WTC11 (cell line): ENCODE data around the gene C10orf71. TPM values are rescaled to one million over a fixed set of nuclear protein-coding genes. Genes with fewer than 3 reads are reported as not detected.
A peak's percentile ranks its signal among the peaks of the same experiment; 100 is the strongest.

Experiments used
- ATAC-seq: fragments of 200-7000 bp; cut with Tn5 transposase; 2 replicates; pipeline ENCODE4 v1.10.0; 2021; ENCODE audit warnings: mild to moderate bottlenecking, moderate library complexity
- CTCF ChIA-PET: fragments of 300-600 bp; sonication (Branson Sonifier 250); formaldehyde crosslinking; loops from one replicate; lab custom pipeline; 2021; ENCODE audit warnings: antibody characterized with exemption; lab: Charles Lee
- POLR2A ChIA-PET: fragments of 350-600 bp; sonication (Branson Sonifier 250); formaldehyde crosslinking; loops from one replicate; lab custom pipeline; 2021; ENCODE audit warnings: antibody characterized with exemption; lab: Charles Lee
- DNase-seq: peaks from one replicate; pipeline ENCODE4 v3.0.0; 2021; ENCODE audit warnings: low spot score
- H3K27ac Mint-ChIP-seq: 2 replicates; pipeline ENCODE4 v1.8.0; 2021; ENCODE audit warnings: mixed read lengths
- H3K27me3 Mint-ChIP-seq: 2 replicates; pipeline ENCODE4 v1.8.0; 2021; ENCODE audit warnings: low read depth, mild to moderate bottlenecking, moderate library complexity, mixed read lengths
- H3K36me3 Mint-ChIP-seq: 2 replicates; pipeline ENCODE4 v1.8.0; 2021; ENCODE audit warnings: mixed read lengths
- H3K4me1 Mint-ChIP-seq: 2 replicates; pipeline ENCODE4 v1.8.0; 2022; ENCODE audit warnings: mixed read lengths
- H3K4me3 Mint-ChIP-seq: 2 replicates; pipeline ENCODE4 v1.8.0; 2021; ENCODE audit warnings: mild to moderate bottlenecking, moderate library complexity, mixed read lengths
- H3K9me3 Mint-ChIP-seq: 2 replicates; pipeline ENCODE4 v1.8.0; 2021; ENCODE audit warnings: mixed read lengths
- ATF1 ChIP-seq: sonication (generic); formaldehyde crosslinking; IDR thresholded peaks from 2 replicates; pipeline ENCODE4 v1.8.1; 2023; ENCODE audit warnings: mild to moderate bottlenecking, moderate library complexity, missing genetic modification reagents
- CREM ChIP-seq: sonication (generic); formaldehyde crosslinking; IDR thresholded peaks from 2 replicates; pipeline ENCODE4 v1.8.1; 2022; ENCODE audit warnings: mild to moderate bottlenecking, missing genetic modification reagents, moderate library complexity
- EMX1 ChIP-seq: fragments of 250-450 bp; sonication (Bioruptor Pico); IDR thresholded peaks from 2 replicates; pipeline ENCODE4 v1.8.0; 2021; ENCODE audit warnings: mild to moderate bottlenecking
- GTF2I ChIP-seq: fragments of 250-450 bp; sonication (Bioruptor Pico); conservative IDR thresholded peaks from 2 replicates; pipeline ENCODE4 v1.4.0; 2021; ENCODE audit warnings: mild to moderate bottlenecking
- NR2C2 ChIP-seq: sonication (generic); formaldehyde crosslinking; IDR thresholded peaks from 2 replicates; pipeline ENCODE4 v1.8.0; 2022; ENCODE audit warnings: mild to moderate bottlenecking, missing genetic modification reagents
- PRRX2 ChIP-seq: fragments of 250-450 bp; sonication (Bioruptor Pico); IDR thresholded peaks from 2 replicates; pipeline ENCODE4 v1.8.0; 2021; ENCODE audit warnings: mild to moderate bottlenecking
- SMAD3 ChIP-seq: sonication (generic); formaldehyde crosslinking; IDR thresholded peaks from 2 replicates; pipeline ENCODE4 v1.8.0; 2022; ENCODE audit warnings: missing genetic modification reagents, mild to moderate bottlenecking, borderline replicate concordance
- STAT6 ChIP-seq: sonication (generic); formaldehyde crosslinking; conservative IDR thresholded peaks from 2 replicates; pipeline ENCODE4 v1.8.1; 2023; ENCODE audit warnings: mild to moderate bottlenecking, low read depth, missing genetic modification reagents, moderate library complexity
- TEAD1 ChIP-seq: sonication (generic); formaldehyde crosslinking; IDR thresholded peaks from 2 replicates; pipeline ENCODE4 v1.8.0; 2022; ENCODE audit warnings: mild to moderate bottlenecking, missing genetic modification reagents
- TEAD4 ChIP-seq: sonication (generic); formaldehyde crosslinking; IDR thresholded peaks from 2 replicates; pipeline ENCODE4 v1.8.0; 2022; ENCODE audit warnings: mild to moderate bottlenecking, missing genetic modification reagents
- ZNF138 ChIP-seq: sonication (generic); formaldehyde crosslinking; conservative IDR thresholded peaks from 2 replicates; pipeline ENCODE4 v1.8.1; 2022; ENCODE audit warnings: mild to moderate bottlenecking, moderate library complexity, missing genetic modification reagents
- ZNF281 ChIP-seq: sonication (generic); formaldehyde crosslinking; IDR thresholded peaks from 2 replicates; pipeline ENCODE4 v1.8.0; 2023; ENCODE audit warnings: mild to moderate bottlenecking, missing genetic modification reagents
- ZNF423 ChIP-seq: fragments of 250-450 bp; sonication (Bioruptor Pico); IDR thresholded peaks from 2 replicates; pipeline ENCODE4 v2.1.2; 2022; ENCODE audit warnings: mild to moderate bottlenecking, moderate library complexity
- ZNF532 ChIP-seq: fragments of 250-450 bp; sonication (Bioruptor Pico); IDR thresholded peaks from 2 replicates; pipeline ENCODE4 v1.9.0; 2021; ENCODE audit warnings: mild to moderate bottlenecking, borderline replicate concordance
- ZNF671 ChIP-seq: fragments of 250-450 bp; sonication (Bioruptor Pico); IDR thresholded peaks from 2 replicates; pipeline ENCODE4 v1.8.0; 2021; ENCODE audit warnings: mild to moderate bottlenecking
- ZSCAN18 ChIP-seq: fragments of 250-450 bp; sonication (Bioruptor Pico); IDR thresholded peaks from 2 replicates; pipeline ENCODE4 v2.1.2; 2022; ENCODE audit warnings: mild to moderate bottlenecking, moderate library complexity
- total RNA-seq: library from RNA; stranded (reverse); gene quantifications from 3 replicates; pipeline ENCODE4 v1.2.3, GENCODE V29; 2021
- TF ChIP-seq, protein P1 (sequence below): sonication (generic); formaldehyde crosslinking; IDR thresholded peaks from 2 replicates; pipeline ENCODE4 v1.8.0; 2023; ENCODE audit warnings: missing genetic modification reagents
- TF ChIP-seq, protein P2 (sequence below): sonication (generic); formaldehyde crosslinking; IDR thresholded peaks from 2 replicates; pipeline ENCODE4 v1.8.1; 2023; ENCODE audit warnings: mild to moderate bottlenecking, missing genetic modification reagents, moderate library complexity
- TF ChIP-seq, protein P3 (sequence below): sonication (generic); formaldehyde crosslinking; IDR thresholded peaks from 2 replicates; pipeline ENCODE4 v1.8.1; 2022; ENCODE audit warnings: mild to moderate bottlenecking, missing genetic modification reagents, moderate library complexity, borderline replicate concordance
- TF ChIP-seq, protein P4 (sequence below): sonication (generic); formaldehyde crosslinking; IDR thresholded peaks from 2 replicates; pipeline ENCODE4 v1.8.1; 2022; ENCODE audit warnings: low read depth, missing genetic modification reagents, borderline replicate concordance

C10orf71 gene
- total RNA-seq, 1 experiment from 2014 or later, result not detected

DNA sequence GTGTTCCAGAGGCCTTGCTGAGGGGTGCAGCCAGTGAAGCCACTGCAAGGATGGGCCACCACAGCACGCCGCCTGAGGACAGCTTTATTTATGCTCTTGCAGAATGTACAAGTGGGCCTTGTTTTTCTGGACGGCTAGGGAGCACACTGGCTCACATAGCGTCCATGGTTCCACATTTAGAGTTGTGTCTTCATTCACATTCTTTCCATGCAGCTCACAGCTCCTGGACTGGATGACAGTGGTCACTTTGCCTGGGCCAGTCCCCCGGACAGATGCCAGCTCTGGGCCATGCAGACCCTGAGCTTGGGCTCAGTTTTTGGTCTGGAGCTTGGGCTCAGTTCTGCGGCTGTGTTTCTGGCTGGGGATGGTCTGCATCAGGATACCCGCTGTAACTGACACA is 2.6 kb upstream of the C10orf71 start:
- Mint-ChIP-seq H3K27me3 (no peaks in the 10 kb centered on the region; the same call in 1 of the 2 replicates), H3K9me3 (peaks cover 4% of the 10 kb centered on the region), H3K4me1 (peaks cover 27% of the 10 kb centered on the region), H3K4me3 (no peak overlapping the region), H3K27ac (no peak overlapping the region), H3K36me3 (no peaks in the 10 kb centered on the region)
- CTCF ChIA-PET, result interaction anchor here (1.4 to 3.3 kb wide), 6 partner anchors 10 to 214 kb away, joined by 4 to 14 read pairs (median 5); no protein-coding TSS in a partner anchor
- POLR2A ChIA-PET, result no interaction called here
- TF ChIP-seq TEAD4 (no peak), GTF2I (CRISPR knock-in tag) (no peak), ZNF281 (CRISPR knock-in tag) (no peak), CREM (no peak)
- DNase-seq (no peak), ATAC-seq (no peak)

DNA sequence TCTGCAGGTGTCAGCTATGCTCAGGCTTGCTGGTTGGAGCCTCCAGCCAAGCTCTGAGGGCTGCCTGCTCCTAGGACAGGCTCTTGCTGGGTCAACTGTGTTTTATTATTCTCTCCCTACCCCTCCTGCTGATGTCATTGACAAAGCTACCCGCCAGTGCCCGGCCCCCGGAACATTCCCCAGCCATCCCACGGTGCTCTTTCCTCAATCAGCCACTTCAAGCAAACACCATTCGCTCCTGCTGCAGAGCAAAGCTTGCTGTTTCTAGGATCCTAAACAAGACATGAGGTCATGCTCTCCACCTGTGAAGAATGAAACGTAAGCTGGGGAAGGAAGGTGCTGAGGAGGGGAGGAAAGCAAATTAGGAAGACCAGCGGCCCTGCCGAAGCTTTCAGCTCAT is 2.1 kb upstream of the C10orf71 start:
- peak; percentile 13; the same call in 1 of the 2 replicates for ATAC-seq
- Mint-ChIP-seq H3K9me3 (peaks cover 4% of the 10 kb centered on the region), H3K4me1 (peaks cover 27% of the 10 kb centered on the region), H3K27ac (no peak overlapping the region), H3K4me3 (no peak overlapping the region), H3K36me3 (no peaks in the 10 kb centered on the region), H3K27me3 (no peaks in the 10 kb centered on the region; the same call in 1 of the 2 replicates)
- ChIA-PET CTCF (interaction anchor here (1.2 to 3.3 kb wide), 8 partner anchors 10 to 214 kb away, joined by 3 to 14 read pairs (median 5); no protein-coding TSS in a partner anchor), POLR2A (no interaction called here)
- DNase-seq, result no peak
- TF ChIP-seq ZNF423 (CRISPR knock-in tag) (no peak), ZNF532 (CRISPR knock-in tag) (no peak), ZSCAN18 (CRISPR knock-in tag) (no peak), ZNF138 (no peak), SMAD3 (CRISPR knock-in tag) (no peak), TEAD1 (CRISPR knock-in tag) (no peak), ATF1 (CRISPR knock-in tag) (no peak), NR2C2 (CRISPR knock-in tag) (no peak), GTF2I (CRISPR knock-in tag) (no peak), EMX1 (CRISPR knock-in tag) (no peak), PRRX2 (CRISPR knock-in tag) (no peak), STAT6 (CRISPR knock-in tag) (no peak), ZNF671 (CRISPR knock-in tag) (no peak)
- TF ChIP-seq, protein P1, sequence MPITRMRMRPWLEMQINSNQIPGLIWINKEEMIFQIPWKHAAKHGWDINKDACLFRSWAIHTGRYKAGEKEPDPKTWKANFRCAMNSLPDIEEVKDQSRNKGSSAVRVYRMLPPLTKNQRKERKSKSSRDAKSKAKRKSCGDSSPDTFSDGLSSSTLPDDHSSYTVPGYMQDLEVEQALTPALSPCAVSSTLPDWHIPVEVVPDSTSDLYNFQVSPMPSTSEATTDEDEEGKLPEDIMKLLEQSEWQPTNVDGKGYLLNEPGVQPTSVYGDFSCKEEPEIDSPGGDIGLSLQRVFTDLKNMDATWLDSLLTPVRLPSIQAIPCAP (CRISPR knock-in tag), result no peak
- TF ChIP-seq, protein P2, sequence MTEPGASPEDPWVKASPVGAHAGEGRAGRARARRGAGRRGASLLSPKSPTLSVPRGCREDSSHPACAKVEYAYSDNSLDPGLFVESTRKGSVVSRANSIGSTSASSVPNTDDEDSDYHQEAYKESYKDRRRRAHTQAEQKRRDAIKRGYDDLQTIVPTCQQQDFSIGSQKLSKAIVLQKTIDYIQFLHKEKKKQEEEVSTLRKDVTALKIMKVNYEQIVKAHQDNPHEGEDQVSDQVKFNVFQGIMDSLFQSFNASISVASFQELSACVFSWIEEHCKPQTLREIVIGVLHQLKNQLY, result no peak
- TF ChIP-seq, protein P3, sequence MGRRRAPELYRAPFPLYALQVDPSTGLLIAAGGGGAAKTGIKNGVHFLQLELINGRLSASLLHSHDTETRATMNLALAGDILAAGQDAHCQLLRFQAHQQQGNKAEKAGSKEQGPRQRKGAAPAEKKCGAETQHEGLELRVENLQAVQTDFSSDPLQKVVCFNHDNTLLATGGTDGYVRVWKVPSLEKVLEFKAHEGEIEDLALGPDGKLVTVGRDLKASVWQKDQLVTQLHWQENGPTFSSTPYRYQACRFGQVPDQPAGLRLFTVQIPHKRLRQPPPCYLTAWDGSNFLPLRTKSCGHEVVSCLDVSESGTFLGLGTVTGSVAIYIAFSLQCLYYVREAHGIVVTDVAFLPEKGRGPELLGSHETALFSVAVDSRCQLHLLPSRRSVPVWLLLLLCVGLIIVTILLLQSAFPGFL (CRISPR knock-in tag), result no peak
- TF ChIP-seq, protein P4, sequence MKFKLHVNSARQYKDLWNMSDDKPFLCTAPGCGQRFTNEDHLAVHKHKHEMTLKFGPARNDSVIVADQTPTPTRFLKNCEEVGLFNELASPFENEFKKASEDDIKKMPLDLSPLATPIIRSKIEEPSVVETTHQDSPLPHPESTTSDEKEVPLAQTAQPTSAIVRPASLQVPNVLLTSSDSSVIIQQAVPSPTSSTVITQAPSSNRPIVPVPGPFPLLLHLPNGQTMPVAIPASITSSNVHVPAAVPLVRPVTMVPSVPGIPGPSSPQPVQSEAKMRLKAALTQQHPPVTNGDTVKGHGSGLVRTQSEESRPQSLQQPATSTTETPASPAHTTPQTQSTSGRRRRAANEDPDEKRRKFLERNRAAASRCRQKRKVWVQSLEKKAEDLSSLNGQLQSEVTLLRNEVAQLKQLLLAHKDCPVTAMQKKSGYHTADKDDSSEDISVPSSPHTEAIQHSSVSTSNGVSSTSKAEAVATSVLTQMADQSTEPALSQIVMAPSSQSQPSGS (CRISPR knock-in tag), result no peak
